T-helper 1 cell (primary cell): ENCODE results near the gene FAM118A.

ENCODE experiments used
- DNase-seq, 5 donors: peaks; one replicate each; pipeline ENCODE4 v3.0.0-alpha.2; 2012 to 2020

The FAM118A gene

DNA sequence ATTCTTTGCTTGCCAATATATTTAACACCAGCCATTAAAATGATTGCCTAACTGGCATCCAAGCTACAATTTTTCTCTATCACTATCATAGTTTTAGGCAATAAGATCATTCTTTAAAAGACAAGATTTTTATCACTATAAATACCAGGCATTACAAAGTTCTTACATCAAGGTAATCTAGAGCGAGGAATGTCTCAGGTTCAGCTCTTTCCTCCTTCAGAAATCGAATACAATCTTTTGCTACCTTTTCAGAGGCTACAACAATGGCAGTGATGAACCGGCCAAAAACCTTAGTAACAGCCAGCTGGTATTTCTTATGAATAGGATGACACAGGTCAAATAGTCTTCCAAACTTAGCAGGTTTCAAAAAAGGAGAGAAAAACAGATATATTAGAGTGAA lies 79.8 kb downstream of the FAM118A start:
- no peak for DNase-seq
